ENCODE data around the gene KCNK13. TPM values are rescaled to one million over a fixed set of nuclear protein-coding genes. Genes with fewer than 3 reads are reported as not detected.
"Not testable (repeated sequence)": the region's sequence is repeated elsewhere in the genome, so short reads cannot be mapped to it uniquely, and the experiment has no call there.

Gene KCNK13
- total RNA-seq = 1 to 10 TPM in 2 of 4 donors, under 1 TPM in 1, not detected in 1; 0.28 to 5.9 (median 2.0) TPM

GRCh38 chr14:90061685-90062126 lies at the start of gene KCNK13:
Gene KCNK13 (plus strand): TSS chr14:90061994. CDS start chr14:90062206, 212 bp downstream.
- no peak for TF ChIP-seq CTCF (IDR thresholded peaks at IDR 0.05)
- no peak for ATAC-seq (ENCODE audit: low FRiP score)
- no peak for DNase-seq (ENCODE audit: low spot score)

GRCh38 chr14:90017371-90017770 lies 44.4 kb upstream of the KCNK13 start:
- DNase-seq (ENCODE audit: low spot score) (no peak), ATAC-seq (ENCODE audit: low FRiP score) (no peak)
- no peak for TF ChIP-seq CTCF (IDR thresholded peaks at IDR 0.05)

- ATAC-seq (ENCODE audit: low FRiP score) = no peak
- DNase-seq (ENCODE audit: low spot score) = no peak
- no peak for TF ChIP-seq CTCF (IDR thresholded peaks at IDR 0.05)
Measured at GRCh38 chr14:90019824-90020523, 41.8 kb upstream of the KCNK13 start.

GRCh38 chr14:90023176-90023896 lies 38.5 kb upstream of the KCNK13 start:
- ATAC-seq (ENCODE audit: low FRiP score) (no peak), DNase-seq (ENCODE audit: low spot score) (no peak)
- TF ChIP-seq CTCF (IDR thresholded peaks at IDR 0.05) = no peak

- no peak for TF ChIP-seq CTCF (IDR thresholded peaks at IDR 0.05)
- ATAC-seq (ENCODE audit: low FRiP score) (peak; percentile 35), DNase-seq (ENCODE audit: low spot score) (no peak)
Measured at GRCh38 chr14:90024910-90025309, 36.9 kb upstream of the KCNK13 start.

GRCh38 chr14:90026608-90027007 lies 35.2 kb upstream of the KCNK13 start:
- ATAC-seq (ENCODE audit: low FRiP score); DNase-seq (ENCODE audit: low spot score): not testable (repeated sequence)

- DNase-seq (ENCODE audit: low spot score) = no peak
- no peak for ATAC-seq (ENCODE audit: low FRiP score)
- no peak for TF ChIP-seq CTCF (IDR thresholded peaks at IDR 0.05)
Measured at GRCh38 chr14:90027842-90028241, 34.0 kb upstream of the KCNK13 start.

Measured in omental fat pad (tissue), 4 donors.